Liver (tissue), 9 donors: ENCODE measurements around the gene IFT57. TPM values are rescaled to one million over a fixed set of nuclear protein-coding genes. Genes with fewer than 3 reads are reported as not detected.

Experiments used
- DNase-seq: peaks from one replicate; pipeline ENCODE4 v3.0.0-alpha.2; 2017; ENCODE audit warnings: low spot score
- H3K27ac ChIP-seq, 2 donors: one replicate each; pipeline ENCODE4 v1.7.0; 2013; ENCODE audit warnings: inconsistent platforms in 2 of 2, low read length in 2 of 2, control low read depth in 1 of 2, low read depth in 1 of 2, mild to moderate bottlenecking in 1 of 2
- H3K27me3 ChIP-seq, 4 donors: one replicate each; pipeline versions ENCODE4 v1.6.1 to v1.7.0; 2013; ENCODE audit warnings: low read length in 3 of 4, inconsistent platforms in 1 of 4, mild to moderate bottlenecking in 1 of 4, moderate library complexity in 1 of 4; ENCODE audit not compliant: control insufficient read depth in 4 of 4, insufficient read depth in 4 of 4
- H3K36me3 ChIP-seq, 4 donors: one replicate each; pipeline versions ENCODE4 v1.6.1 to v1.7.0; 2013; ENCODE audit warnings: low read length in 3 of 4, mild to moderate bottlenecking in 3 of 4, low read depth in 1 of 4, moderate library complexity in 1 of 4; ENCODE audit not compliant: control insufficient read depth in 4 of 4, insufficient read depth in 3 of 4
- H3K4me1 ChIP-seq, 4 donors: one replicate each; pipeline versions ENCODE4 v1.6.1 to v1.7.0; 2013; ENCODE audit warnings: low read length in 3 of 4, mild to moderate bottlenecking in 3 of 4, moderate library complexity in 1 of 4; ENCODE audit not compliant: control insufficient read depth in 4 of 4, insufficient read depth in 4 of 4
- H3K4me3 ChIP-seq, 3 donors: one replicate each; pipeline versions ENCODE4 v1.6.1 to v1.7.0; 2013; ENCODE audit warnings: low read length in 3 of 3, control low read depth in 1 of 3, low read depth in 1 of 3, mild to moderate bottlenecking in 1 of 3
- H3K9ac ChIP-seq, 2 donors: one replicate each; pipeline ENCODE4 v1.7.0; 2013; ENCODE audit warnings: low read length in 2 of 2, mild to moderate bottlenecking in 2 of 2, moderate library complexity in 2 of 2, control low read depth in 1 of 2, low read depth in 1 of 2
- H3K9me3 ChIP-seq, 4 donors: one replicate each; pipeline versions ENCODE4 v1.6.1 to v1.7.0; 2013; ENCODE audit warnings: low read length in 3 of 4; ENCODE audit not compliant: control insufficient read depth in 4 of 4
- EGR1 ChIP-seq, 2 donors: IDR thresholded peaks; 2 replicates each; pipeline ENCODE4 v1.6.1; 2016 to 2018; ENCODE audit warnings: antibody characterized with exemption in 2 of 2, low read depth in 2 of 2
- FOXA1 ChIP-seq: IDR thresholded peaks from 2 replicates; pipeline ENCODE4 v1.6.1; 2016; ENCODE audit warnings: antibody characterized with exemption
- FOXA2 ChIP-seq: IDR thresholded peaks from 2 replicates; pipeline ENCODE4 v1.6.1; 2016; ENCODE audit warnings: antibody characterized with exemption
- GABPA ChIP-seq, 2 donors: IDR thresholded peaks in 1 of 2; conservative IDR thresholded peaks in 1 of 2; 2 replicates each; pipeline ENCODE4 v1.6.1; 2016; ENCODE audit warnings: antibody characterized with exemption in 2 of 2, mild to moderate bottlenecking in 1 of 2, moderate library complexity in 1 of 2
- HNF4A ChIP-seq, 2 donors: conservative IDR thresholded peaks; 2 replicates each; pipeline ENCODE4 v1.6.1; 2016; ENCODE audit warnings: antibody characterized with exemption in 2 of 2, mild to moderate bottlenecking in 2 of 2
- HNF4G ChIP-seq: IDR thresholded peaks from 2 replicates; pipeline ENCODE4 v1.6.1; 2016; ENCODE audit warnings: antibody characterized with exemption
- JUND ChIP-seq, 2 donors: IDR thresholded peaks; 2 replicates each; pipeline ENCODE4 v1.6.1; 2016; ENCODE audit warnings: antibody characterized with exemption in 2 of 2
- NR2F2 ChIP-seq: IDR thresholded peaks from 2 replicates; pipeline ENCODE4 v1.6.1; 2016; ENCODE audit warnings: antibody characterized with exemption
- RAD21 ChIP-seq, 2 donors: IDR thresholded peaks; 2 replicates each; pipeline ENCODE4 v1.6.1; 2016; ENCODE audit warnings: antibody characterized with exemption in 2 of 2, mild to moderate bottlenecking in 2 of 2
- RXRA ChIP-seq, 2 donors: IDR thresholded peaks; 2 replicates each; pipeline ENCODE4 v1.6.1; 2017 to 2018; ENCODE audit warnings: antibody characterized with exemption in 2 of 2, mild to moderate bottlenecking in 1 of 2
- SP1 ChIP-seq: IDR thresholded peaks from 2 replicates; pipeline ENCODE4 v1.6.1; 2018; ENCODE audit warnings: antibody characterized with exemption, mild to moderate bottlenecking
- TAF1 ChIP-seq: conservative IDR thresholded peaks from 2 replicates; pipeline ENCODE4 v1.6.1; 2016; ENCODE audit warnings: antibody characterized with exemption, mild to moderate bottlenecking
- YY1 ChIP-seq: IDR thresholded peaks from 2 replicates; pipeline ENCODE4 v1.6.1; 2016; ENCODE audit warnings: antibody characterized with exemption, mild to moderate bottlenecking
- WGBS: extraction: QIAGEN DNeasy Blood & Tissue Kit; methylation state at CpG from one replicate; pipeline ENCODE4 v1.1.7; 2013; 5-methylcytosine and 5-hydroxymethylcytosine counted together
- polyA plus RNA-seq, 2 donors: library from polyadenylated mRNA; stranded (reverse) in 1 of 2; unstranded in 1 of 2; fragments of 200-250 nt in 1 of 2; fragments of >200 nt in 1 of 2; fragmentation: Nextera tagmentation in 1 of 2; extraction: Ambion mirVana in 1 of 2; gene quantifications; one replicate each; pipeline versions ENCODE4 v1.2.1 to v1.2.3, GENCODE V29; 2013 to 2015
- total RNA-seq, 2 donors: library from RNA; depleted of rRNA; stranded (reverse); fragments of >200 nt; gene quantifications; one replicate each; pipeline ENCODE4 v1.2.3, GENCODE V29; 2014
- TF ChIP-seq, protein P1 (sequence below): IDR thresholded peaks from 2 replicates; pipeline ENCODE4 v1.6.1; 2016; ENCODE audit warnings: antibody characterized with exemption
- TF ChIP-seq, protein P2 (sequence below): IDR thresholded peaks from 2 replicates; pipeline ENCODE4 v1.6.1; 2016; ENCODE audit warnings: antibody characterized with exemption, mild to moderate bottlenecking
- TF ChIP-seq, protein P3 (sequence below): IDR thresholded peaks from 2 replicates; pipeline ENCODE4 v1.6.1; 2016; ENCODE audit warnings: antibody characterized with exemption
- TF ChIP-seq, protein P4 (sequence below): IDR thresholded peaks from 2 replicates; pipeline ENCODE4 v1.6.1; 2016; ENCODE audit warnings: antibody characterized with exemption
- TF ChIP-seq, protein P5 (sequence below): fragments of 150-350 bp; IDR thresholded peaks from 2 replicates; pipeline ENCODE4 v1.5.1; 2017; ENCODE audit warnings: improper control_type of control experiment, low read depth, low read length; ENCODE audit not compliant: missing input control
- donor health status: healthy.
- donor health status: healthy.
- donor health status: healthy.
- donor health status: healthy.
- donor health status: healthy.

The IFT57 gene
- total and polyA plus RNA-seq, 4 donors = 5.2 to 9.2 (median 7.3) TPM

DNA sequence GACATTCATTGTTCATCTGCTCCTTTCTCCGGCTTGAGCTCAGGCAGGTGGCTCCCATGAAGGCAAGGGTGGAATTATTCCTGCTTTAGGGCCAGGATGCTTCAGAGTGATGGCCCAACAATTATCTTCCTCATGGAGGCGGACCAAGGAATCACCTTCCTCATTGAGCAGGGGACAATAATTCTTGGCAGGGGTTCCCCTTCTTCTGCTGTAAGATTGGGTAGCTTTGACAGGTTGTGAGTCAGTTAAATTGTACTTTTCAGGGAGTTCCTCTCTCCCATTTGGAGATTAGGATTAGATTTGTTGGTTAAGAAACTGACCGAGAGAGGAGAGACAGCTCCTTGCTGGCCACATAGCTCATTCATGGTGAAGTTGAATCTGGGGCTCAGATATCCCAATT is 99.9 kb downstream of the IFT57 start (continued):
- TF ChIP-seq, protein P1, sequence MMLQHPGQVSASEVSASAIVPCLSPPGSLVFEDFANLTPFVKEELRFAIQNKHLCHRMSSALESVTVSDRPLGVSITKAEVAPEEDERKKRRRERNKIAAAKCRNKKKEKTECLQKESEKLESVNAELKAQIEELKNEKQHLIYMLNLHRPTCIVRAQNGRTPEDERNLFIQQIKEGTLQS = no peak
- TF ChIP-seq RAD21 (IDR thresholded peaks at IDR 0.05) (no peak), GABPA (IDR thresholded peaks at IDR 0.05 in 1 of 2, conservative IDR thresholded peaks at IDR 0.05 in 1 of 2) (no peak), FOXA2 (no peak)

- Histone ChIP-seq H3K36me3 (no peaks in the 10 kb centered on the region), H3K9me3 (no peaks in the 10 kb centered on the region), H3K9ac (no peak overlapping the region), H3K27ac (no peak overlapping the region), H3K27me3 (no peaks in the 10 kb centered on the region), H3K4me1 (no peaks in the 10 kb centered on the region), H3K4me3 (no peak overlapping the region)
- TF ChIP-seq, protein P2, sequence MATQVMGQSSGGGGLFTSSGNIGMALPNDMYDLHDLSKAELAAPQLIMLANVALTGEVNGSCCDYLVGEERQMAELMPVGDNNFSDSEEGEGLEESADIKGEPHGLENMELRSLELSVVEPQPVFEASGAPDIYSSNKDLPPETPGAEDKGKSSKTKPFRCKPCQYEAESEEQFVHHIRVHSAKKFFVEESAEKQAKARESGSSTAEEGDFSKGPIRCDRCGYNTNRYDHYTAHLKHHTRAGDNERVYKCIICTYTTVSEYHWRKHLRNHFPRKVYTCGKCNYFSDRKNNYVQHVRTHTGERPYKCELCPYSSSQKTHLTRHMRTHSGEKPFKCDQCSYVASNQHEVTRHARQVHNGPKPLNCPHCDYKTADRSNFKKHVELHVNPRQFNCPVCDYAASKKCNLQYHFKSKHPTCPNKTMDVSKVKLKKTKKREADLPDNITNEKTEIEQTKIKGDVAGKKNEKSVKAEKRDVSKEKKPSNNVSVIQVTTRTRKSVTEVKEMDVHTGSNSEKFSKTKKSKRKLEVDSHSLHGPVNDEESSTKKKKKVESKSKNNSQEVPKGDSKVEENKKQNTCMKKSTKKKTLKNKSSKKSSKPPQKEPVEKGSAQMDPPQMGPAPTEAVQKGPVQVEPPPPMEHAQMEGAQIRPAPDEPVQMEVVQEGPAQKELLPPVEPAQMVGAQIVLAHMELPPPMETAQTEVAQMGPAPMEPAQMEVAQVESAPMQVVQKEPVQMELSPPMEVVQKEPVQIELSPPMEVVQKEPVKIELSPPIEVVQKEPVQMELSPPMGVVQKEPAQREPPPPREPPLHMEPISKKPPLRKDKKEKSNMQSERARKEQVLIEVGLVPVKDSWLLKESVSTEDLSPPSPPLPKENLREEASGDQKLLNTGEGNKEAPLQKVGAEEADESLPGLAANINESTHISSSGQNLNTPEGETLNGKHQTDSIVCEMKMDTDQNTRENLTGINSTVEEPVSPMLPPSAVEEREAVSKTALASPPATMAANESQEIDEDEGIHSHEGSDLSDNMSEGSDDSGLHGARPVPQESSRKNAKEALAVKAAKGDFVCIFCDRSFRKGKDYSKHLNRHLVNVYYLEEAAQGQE = no peak
- TF ChIP-seq, protein P3, sequence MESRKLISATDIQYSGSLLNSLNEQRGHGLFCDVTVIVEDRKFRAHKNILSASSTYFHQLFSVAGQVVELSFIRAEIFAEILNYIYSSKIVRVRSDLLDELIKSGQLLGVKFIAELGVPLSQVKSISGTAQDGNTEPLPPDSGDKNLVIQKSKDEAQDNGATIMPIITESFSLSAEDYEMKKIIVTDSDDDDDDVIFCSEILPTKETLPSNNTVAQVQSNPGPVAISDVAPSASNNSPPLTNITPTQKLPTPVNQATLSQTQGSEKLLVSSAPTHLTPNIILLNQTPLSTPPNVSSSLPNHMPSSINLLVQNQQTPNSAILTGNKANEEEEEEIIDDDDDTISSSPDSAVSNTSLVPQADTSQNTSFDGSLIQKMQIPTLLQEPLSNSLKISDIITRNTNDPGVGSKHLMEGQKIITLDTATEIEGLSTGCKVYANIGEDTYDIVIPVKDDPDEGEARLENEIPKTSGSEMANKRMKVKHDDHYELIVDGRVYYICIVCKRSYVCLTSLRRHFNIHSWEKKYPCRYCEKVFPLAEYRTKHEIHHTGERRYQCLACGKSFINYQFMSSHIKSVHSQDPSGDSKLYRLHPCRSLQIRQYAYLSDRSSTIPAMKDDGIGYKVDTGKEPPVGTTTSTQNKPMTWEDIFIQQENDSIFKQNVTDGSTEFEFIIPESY = no peak
- no peak for TF ChIP-seq TAF1
- no peak for TF ChIP-seq NR2F2
- TF ChIP-seq JUND (IDR thresholded peaks at IDR 0.05) = no peak
- no peak for TF ChIP-seq RXRA (IDR thresholded peaks at IDR 0.05)
- TF ChIP-seq RAD21 (IDR thresholded peaks at IDR 0.05) = no peak
- TF ChIP-seq SP1 = no peak
- TF ChIP-seq, protein P1 = no peak
- TF ChIP-seq, protein P4, sequence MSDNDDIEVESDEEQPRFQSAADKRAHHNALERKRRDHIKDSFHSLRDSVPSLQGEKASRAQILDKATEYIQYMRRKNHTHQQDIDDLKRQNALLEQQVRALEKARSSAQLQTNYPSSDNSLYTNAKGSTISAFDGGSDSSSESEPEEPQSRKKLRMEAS = no peak
- TF ChIP-seq GABPA (IDR thresholded peaks at IDR 0.05 in 1 of 2, conservative IDR thresholded peaks at IDR 0.05 in 1 of 2) = no peak
- TF ChIP-seq HNF4G = no peak
- TF ChIP-seq EGR1 (IDR thresholded peaks at IDR 0.05; ENCODE audit: low read depth in 2 of 2) = no peak
- TF ChIP-seq YY1 = no peak
- no peak for TF ChIP-seq FOXA2
- no peak for TF ChIP-seq HNF4A (conservative IDR thresholded peaks at IDR 0.05)
- TF ChIP-seq, protein P5, sequence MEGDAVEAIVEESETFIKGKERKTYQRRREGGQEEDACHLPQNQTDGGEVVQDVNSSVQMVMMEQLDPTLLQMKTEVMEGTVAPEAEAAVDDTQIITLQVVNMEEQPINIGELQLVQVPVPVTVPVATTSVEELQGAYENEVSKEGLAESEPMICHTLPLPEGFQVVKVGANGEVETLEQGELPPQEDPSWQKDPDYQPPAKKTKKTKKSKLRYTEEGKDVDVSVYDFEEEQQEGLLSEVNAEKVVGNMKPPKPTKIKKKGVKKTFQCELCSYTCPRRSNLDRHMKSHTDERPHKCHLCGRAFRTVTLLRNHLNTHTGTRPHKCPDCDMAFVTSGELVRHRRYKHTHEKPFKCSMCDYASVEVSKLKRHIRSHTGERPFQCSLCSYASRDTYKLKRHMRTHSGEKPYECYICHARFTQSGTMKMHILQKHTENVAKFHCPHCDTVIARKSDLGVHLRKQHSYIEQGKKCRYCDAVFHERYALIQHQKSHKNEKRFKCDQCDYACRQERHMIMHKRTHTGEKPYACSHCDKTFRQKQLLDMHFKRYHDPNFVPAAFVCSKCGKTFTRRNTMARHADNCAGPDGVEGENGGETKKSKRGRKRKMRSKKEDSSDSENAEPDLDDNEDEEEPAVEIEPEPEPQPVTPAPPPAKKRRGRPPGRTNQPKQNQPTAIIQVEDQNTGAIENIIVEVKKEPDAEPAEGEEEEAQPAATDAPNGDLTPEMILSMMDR = no peak
- TF ChIP-seq FOXA1 = no peak
- 92% methylated on average over 3 of the region's 3 CpGs for WGBS
- DNase-seq = no peak
These were observed 102.7 kb downstream of the IFT57 start for GRCh38 chr3:108119398-108120104.
